Effector memory CD8-positive, alpha-beta T cell (primary cell): Measurements from ENCODE around the gene WDR20.
A peak's percentile ranks its signal among the peaks of the same experiment; 100 is the strongest.

Experiments used
- ATAC-seq: fragments of 150-1000 bp; cut with Tn5 transposase; replicated peaks from 2 replicates; pipeline ENCODE4 v1.10.0; 2021; ENCODE audit warnings: mild to moderate bottlenecking, moderate library complexity
- DNase-seq, 3 experiments: peaks; one replicate each; pipeline ENCODE4 v3.0.0; 2021
- H3K27ac Mint-ChIP-seq, 2 donors: one replicate each; pipeline ENCODE4 v1.8.0; 2022; ENCODE audit warnings: mild to moderate bottlenecking in 2 of 2, mixed read lengths in 2 of 2, moderate library complexity in 2 of 2
- H3K27me3 Mint-ChIP-seq, 2 donors: one replicate each; pipeline ENCODE4 v1.8.0; 2022; ENCODE audit warnings: mixed read lengths in 2 of 2
- H3K36me3 Mint-ChIP-seq: one replicate; pipeline ENCODE4 v1.8.0; 2022; ENCODE audit warnings: mild to moderate bottlenecking, moderate library complexity, mixed read lengths; ENCODE audit not compliant: insufficient read depth
- H3K4me1 Mint-ChIP-seq, 2 donors: one replicate each; pipeline ENCODE4 v1.8.0; 2022; ENCODE audit warnings: low read depth in 2 of 2, mixed read lengths in 2 of 2
- H3K4me3 Mint-ChIP-seq, 2 donors: one replicate each; pipeline ENCODE4 v1.8.0; 2022; ENCODE audit warnings: mild to moderate bottlenecking in 2 of 2, mixed read lengths in 2 of 2, moderate library complexity in 2 of 2
- H3K9me3 Mint-ChIP-seq, 2 donors: one replicate each; pipeline ENCODE4 v1.8.0; 2022; ENCODE audit warnings: mixed read lengths in 2 of 2

WDR20 gene

GRCh38 chr14:102213984-102214658 is 74.4 kb downstream of the WDR20 start:
- H3K27me3 Mint-ChIP-seq, result no peaks in the 10 kb centered on the region
- DNase-seq (no peak), ATAC-seq (no peak)
- H3K9me3 Mint-ChIP-seq, result no peaks in the 10 kb centered on the region
- H3K4me1 Mint-ChIP-seq, result peaks cover 3 to 6% of the 10 kb centered on the region in 2 donors
- no peak overlapping the region for H3K4me3 Mint-ChIP-seq
- no peak overlapping the region for H3K27ac Mint-ChIP-seq
- H3K36me3 Mint-ChIP-seq, result peaks cover 31% of the 10 kb centered on the region

GRCh38 chr14:102215071-102215470 is 75.4 kb downstream of the WDR20 start:
- Mint-ChIP-seq H3K27me3 (no peaks in the 10 kb centered on the region), H3K4me1 (peaks cover 0 to 9% of the 10 kb centered on the region in 2 donors), H3K9me3 (no peaks in the 10 kb centered on the region), H3K36me3 (peaks cover 25% of the 10 kb centered on the region), H3K27ac (peak overlapping the region in 1 of 2 donors; percentile 71), H3K4me3 (no peak overlapping the region)
- ATAC-seq (no peak), DNase-seq (no peak)

- no peaks in the 10 kb centered on the region for H3K27me3 Mint-ChIP-seq
- DNase-seq (no peak), ATAC-seq (no peak)
- H3K36me3 Mint-ChIP-seq, result peaks cover 24% of the 10 kb centered on the region
- H3K4me3 Mint-ChIP-seq, result no peak overlapping the region
- H3K27ac Mint-ChIP-seq, result peak overlapping the region in 1 of 2 donors; percentile 71
- H3K9me3 Mint-ChIP-seq, result no peaks in the 10 kb centered on the region
- H3K4me1 Mint-ChIP-seq, result peaks cover 0 to 10% of the 10 kb centered on the region in 2 donors
Measured at GRCh38 chr14:102215576-102216250, 76.0 kb downstream of the WDR20 start.

GRCh38 chr14:102217399-102217798 is 77.7 kb downstream of the WDR20 start:
- Mint-ChIP-seq H3K36me3 (peaks cover 13% of the 10 kb centered on the region), H3K4me3 (no peak overlapping the region)

GRCh38 chr14:102217987-102218421 is 78.3 kb downstream of the WDR20 start:
- peaks cover 12% of the 10 kb centered on the region for H3K36me3 Mint-ChIP-seq
- no peak for ATAC-seq
- H3K27ac Mint-ChIP-seq, result no peak overlapping the region
- H3K27me3 Mint-ChIP-seq, result no peaks in the 10 kb centered on the region
- peaks cover 0 to 13% of the 10 kb centered on the region in 2 donors for H3K4me1 Mint-ChIP-seq
- no peak for DNase-seq
- no peaks in the 10 kb centered on the region for H3K9me3 Mint-ChIP-seq
- H3K4me3 Mint-ChIP-seq, result no peak overlapping the region

More at GRCh38 chr14:102217399-102217798, 77.7 kb downstream of the WDR20 start:
- H3K9me3 Mint-ChIP-seq, result no peaks in the 10 kb centered on the region
- no peaks in the 10 kb centered on the region for H3K27me3 Mint-ChIP-seq
- ATAC-seq, result no peak
- peaks cover 0 to 13% of the 10 kb centered on the region in 2 donors for H3K4me1 Mint-ChIP-seq
- DNase-seq, result no peak
- H3K27ac Mint-ChIP-seq, result no peak overlapping the region

GRCh38 chr14:102218688-102219087 is 79.0 kb downstream of the WDR20 start:
- Mint-ChIP-seq H3K36me3 (peaks cover 10% of the 10 kb centered on the region), H3K27me3 (no peaks in the 10 kb centered on the region), H3K4me3 (no peak overlapping the region), H3K27ac (no peak overlapping the region), H3K9me3 (no peaks in the 10 kb centered on the region), H3K4me1 (peaks cover 0 to 13% of the 10 kb centered on the region in 2 donors)
- DNase-seq (no peak), ATAC-seq (no peak)

GRCh38 chr14:102219316-102219715 is 79.6 kb downstream of the WDR20 start:
- Mint-ChIP-seq H3K27ac (no peak overlapping the region), H3K9me3 (no peaks in the 10 kb centered on the region), H3K4me1 (peaks cover 0 to 13% of the 10 kb centered on the region in 2 donors), H3K4me3 (no peak overlapping the region), H3K27me3 (no peaks in the 10 kb centered on the region), H3K36me3 (peaks cover 16% of the 10 kb centered on the region)
- DNase-seq, result no peak
- ATAC-seq, result no peak

- DNase-seq (no peak), ATAC-seq (no peak)
- no peaks in the 10 kb centered on the region for H3K9me3 Mint-ChIP-seq
- peaks cover 0 to 13% of the 10 kb centered on the region in 2 donors for H3K4me1 Mint-ChIP-seq
- H3K27ac Mint-ChIP-seq, result no peak overlapping the region
- H3K4me3 Mint-ChIP-seq, result no peak overlapping the region
- H3K36me3 Mint-ChIP-seq, result peaks cover 19% of the 10 kb centered on the region
- H3K27me3 Mint-ChIP-seq, result no peaks in the 10 kb centered on the region
Measured at GRCh38 chr14:102220031-102220430, 80.3 kb downstream of the WDR20 start.

GRCh38 chr14:102221026-102221425 is 81.3 kb downstream of the WDR20 start:
- Mint-ChIP-seq H3K27ac (peak overlapping the region in 1 of 2 donors; percentile 5), H3K36me3 (peaks cover 19% of the 10 kb centered on the region), H3K4me1 (peaks cover 3 to 15% of the 10 kb centered on the region in 2 donors), H3K9me3 (no peaks in the 10 kb centered on the region), H3K27me3 (no peaks in the 10 kb centered on the region), H3K4me3 (no peak overlapping the region)
- DNase-seq (no peak), ATAC-seq (no peak)

GRCh38 chr14:102222009-102222575 is 82.4 kb downstream of the WDR20 start:
- no peak for DNase-seq
- Mint-ChIP-seq H3K36me3 (peaks cover 19% of the 10 kb centered on the region), H3K4me1 (peaks cover 3 to 15% of the 10 kb centered on the region in 2 donors), H3K27ac (peak overlapping the region in 1 of 2 donors; percentile 45), H3K4me3 (no peak overlapping the region), H3K27me3 (no peaks in the 10 kb centered on the region), H3K9me3 (no peaks in the 10 kb centered on the region)
- no peak for ATAC-seq

GRCh38 chr14:102222751-102223150 is 83.1 kb downstream of the WDR20 start:
- no peak for ATAC-seq
- peaks cover 19% of the 10 kb centered on the region for H3K36me3 Mint-ChIP-seq

GRCh38 chr14:102223682-102224081 is 84.0 kb downstream of the WDR20 start:
- Mint-ChIP-seq H3K27ac (no peak overlapping the region), H3K4me1 (peaks cover 3 to 11% of the 10 kb centered on the region in 2 donors), H3K4me3 (no peak overlapping the region)

More at GRCh38 chr14:102222751-102223150, 83.1 kb downstream of the WDR20 start:
- no peak for DNase-seq
- peaks cover 3 to 13% of the 10 kb centered on the region in 2 donors for H3K4me1 Mint-ChIP-seq
- H3K9me3 Mint-ChIP-seq, result no peaks in the 10 kb centered on the region
- H3K27ac Mint-ChIP-seq, result no peak overlapping the region
- no peak overlapping the region for H3K4me3 Mint-ChIP-seq
- H3K27me3 Mint-ChIP-seq, result no peaks in the 10 kb centered on the region

GRCh38 chr14:102225386-102225785 is 85.7 kb downstream of the WDR20 start:
- H3K9me3 Mint-ChIP-seq, result no peaks in the 10 kb centered on the region
- no peak for DNase-seq
- no peak overlapping the region for H3K4me3 Mint-ChIP-seq
- no peak overlapping the region for H3K27ac Mint-ChIP-seq
- peaks cover 3 to 6% of the 10 kb centered on the region in 2 donors for H3K4me1 Mint-ChIP-seq
- H3K27me3 Mint-ChIP-seq, result no peaks in the 10 kb centered on the region
- no peak for ATAC-seq
- H3K36me3 Mint-ChIP-seq, result peaks cover 17% of the 10 kb centered on the region

More at GRCh38 chr14:102223682-102224081, 84.0 kb downstream of the WDR20 start:
- ATAC-seq (no peak), DNase-seq (no peak)
- no peaks in the 10 kb centered on the region for H3K27me3 Mint-ChIP-seq
- H3K36me3 Mint-ChIP-seq, result peaks cover 19% of the 10 kb centered on the region
- no peaks in the 10 kb centered on the region for H3K9me3 Mint-ChIP-seq
